Lung (tissue), 12 donors: ENCODE measurements around the gene SLC25A14. TPM values are rescaled to one million over a fixed set of nuclear protein-coding genes. Genes with fewer than 3 reads are reported as not detected.
"Not testable (repeated sequence)": the region's sequence is repeated elsewhere in the genome, so short reads cannot be mapped to it uniquely, and the experiment has no call there.

ENCODE experiments used
- ATAC-seq: fragments of 200-7000 bp; cut with Tn5 transposase; one replicate; pipeline ENCODE4 v1.9.1; 2020; ENCODE audit warnings: moderate number of reproducible peaks; ENCODE audit not compliant: insufficient read depth, low FRiP score
- DNase-seq, 3 donors: peaks; one replicate each; pipeline ENCODE4 v3.0.0-alpha.2; 2013 to 2017
- H3K27ac ChIP-seq, 2 donors: one replicate each; pipeline ENCODE4 v1.5.1; 2013; ENCODE audit warnings: mild to moderate bottlenecking in 2 of 2, moderate library complexity in 2 of 2, control low read depth in 1 of 2, inconsistent platforms in 1 of 2, low read depth in 1 of 2, low read length in 1 of 2
- H3K27me3 ChIP-seq, 3 donors: one replicate each; pipeline ENCODE4 v1.5.1; 2013; ENCODE audit warnings: low read length in 2 of 3; ENCODE audit not compliant: control insufficient read depth in 3 of 3, insufficient read depth in 3 of 3
- H3K36me3 ChIP-seq, 4 donors: one replicate each; pipeline ENCODE4 v1.5.1; 2013; ENCODE audit warnings: low read length in 4 of 4, mild to moderate bottlenecking in 1 of 4, moderate library complexity in 1 of 4; ENCODE audit not compliant: control insufficient read depth in 4 of 4, insufficient read depth in 4 of 4
- H3K4me1 ChIP-seq, 5 donors: one replicate each; pipeline ENCODE4 v1.5.1; 2013; ENCODE audit warnings: low read length in 5 of 5, mild to moderate bottlenecking in 2 of 5, moderate library complexity in 1 of 5; ENCODE audit not compliant: control insufficient read depth in 5 of 5, insufficient read depth in 5 of 5
- H3K4me3 ChIP-seq: one replicate; pipeline ENCODE4 v1.5.1; 2013; ENCODE audit warnings: mild to moderate bottlenecking, control low read depth, moderate library complexity
- H3K9ac ChIP-seq, 2 donors: one replicate each; pipeline ENCODE4 v1.5.1; 2013; ENCODE audit warnings: low read length in 2 of 2, control low read depth in 1 of 2; ENCODE audit not compliant: insufficient read depth in 1 of 2
- H3K9me3 ChIP-seq, 4 donors: one replicate each; pipeline ENCODE4 v1.5.1; 2013; ENCODE audit warnings: low read length in 3 of 4, mild to moderate bottlenecking in 1 of 4, moderate library complexity in 1 of 4; ENCODE audit not compliant: control insufficient read depth in 4 of 4, insufficient read depth in 3 of 4
- WGBS, 2 donors: extraction: QIAGEN DNeasy Blood & Tissue Kit; methylation state at CpG; one replicate each; pipeline ENCODE4 v1.1.7; 2013; 5-methylcytosine and 5-hydroxymethylcytosine counted together
- polyA plus RNA-seq, 2 donors: library from polyadenylated mRNA; stranded (reverse); fragments of 200-250 nt; gene quantifications; one replicate each; pipeline ENCODE4 v1.2.1, GENCODE V29; 2013
- total RNA-seq, 2 donors: library from RNA; depleted of rRNA in 1 of 2; stranded (reverse); fragments of >200 nt in 1 of 2; gene quantifications; one replicate each; pipeline ENCODE4 v1.2.1, GENCODE V29; 2014 to 2021
- TF ChIP-seq, protein P1 (sequence below): IDR thresholded peaks from 2 replicates; pipeline ENCODE4 v1.5.1; 2012; ENCODE audit warnings: mild to moderate bottlenecking; ENCODE audit errors: control extremely low read depth, extremely low read depth
- donor health status: control.
- donor health status: control.
- donor health status: Bipolar disorder and iron deficiency.
- donor health status: healthy.
- donor health status: DM: yes; HTN: yes; CAD: no.

Gene SLC25A14
- total and polyA plus RNA-seq, 4 donors, result 8.7 to 25.5 (median 14.9) TPM

DNA sequence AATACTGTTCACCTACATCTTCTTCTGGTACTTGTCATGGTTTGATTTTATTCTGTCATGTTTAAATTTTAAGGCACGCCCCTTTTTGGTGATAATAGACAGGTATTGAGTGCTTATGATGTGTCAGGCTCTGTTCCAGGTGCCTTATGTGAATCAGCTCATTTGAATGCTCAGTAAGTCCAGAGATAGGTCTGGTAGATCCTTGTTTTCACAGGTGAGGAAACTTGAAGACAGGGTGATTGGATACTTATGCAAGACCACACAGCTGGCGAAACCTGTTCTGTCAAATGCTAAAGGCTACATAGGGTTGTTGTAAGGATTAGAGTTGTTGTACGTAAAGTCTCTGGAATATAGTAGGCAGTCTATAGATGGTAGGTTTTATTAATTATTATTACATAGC is 9.6 kb upstream of the SLC25A14 start:
- H3K4me1 ChIP-seq, result no peaks in the 10 kb centered on the region
- 72 to 89% methylated on average over 3 of the region's 3 CpGs for WGBS, 2 donors
- TF ChIP-seq, protein P1, sequence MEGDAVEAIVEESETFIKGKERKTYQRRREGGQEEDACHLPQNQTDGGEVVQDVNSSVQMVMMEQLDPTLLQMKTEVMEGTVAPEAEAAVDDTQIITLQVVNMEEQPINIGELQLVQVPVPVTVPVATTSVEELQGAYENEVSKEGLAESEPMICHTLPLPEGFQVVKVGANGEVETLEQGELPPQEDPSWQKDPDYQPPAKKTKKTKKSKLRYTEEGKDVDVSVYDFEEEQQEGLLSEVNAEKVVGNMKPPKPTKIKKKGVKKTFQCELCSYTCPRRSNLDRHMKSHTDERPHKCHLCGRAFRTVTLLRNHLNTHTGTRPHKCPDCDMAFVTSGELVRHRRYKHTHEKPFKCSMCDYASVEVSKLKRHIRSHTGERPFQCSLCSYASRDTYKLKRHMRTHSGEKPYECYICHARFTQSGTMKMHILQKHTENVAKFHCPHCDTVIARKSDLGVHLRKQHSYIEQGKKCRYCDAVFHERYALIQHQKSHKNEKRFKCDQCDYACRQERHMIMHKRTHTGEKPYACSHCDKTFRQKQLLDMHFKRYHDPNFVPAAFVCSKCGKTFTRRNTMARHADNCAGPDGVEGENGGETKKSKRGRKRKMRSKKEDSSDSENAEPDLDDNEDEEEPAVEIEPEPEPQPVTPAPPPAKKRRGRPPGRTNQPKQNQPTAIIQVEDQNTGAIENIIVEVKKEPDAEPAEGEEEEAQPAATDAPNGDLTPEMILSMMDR, result no peak
- DNase-seq, result peak in 1 of 3 donors; percentile 3
- ATAC-seq, result no peak
- H3K9me3 ChIP-seq, result no peaks in the 10 kb centered on the region
- H3K4me3 ChIP-seq, result no peak overlapping the region
- no peak overlapping the region for H3K27ac ChIP-seq
- no peak overlapping the region for H3K9ac ChIP-seq
- peaks cover 0 to 10% (median 7%) of the 10 kb centered on the region in 3 donors for H3K27me3 ChIP-seq
- no peaks in the 10 kb centered on the region for H3K36me3 ChIP-seq

DNA sequence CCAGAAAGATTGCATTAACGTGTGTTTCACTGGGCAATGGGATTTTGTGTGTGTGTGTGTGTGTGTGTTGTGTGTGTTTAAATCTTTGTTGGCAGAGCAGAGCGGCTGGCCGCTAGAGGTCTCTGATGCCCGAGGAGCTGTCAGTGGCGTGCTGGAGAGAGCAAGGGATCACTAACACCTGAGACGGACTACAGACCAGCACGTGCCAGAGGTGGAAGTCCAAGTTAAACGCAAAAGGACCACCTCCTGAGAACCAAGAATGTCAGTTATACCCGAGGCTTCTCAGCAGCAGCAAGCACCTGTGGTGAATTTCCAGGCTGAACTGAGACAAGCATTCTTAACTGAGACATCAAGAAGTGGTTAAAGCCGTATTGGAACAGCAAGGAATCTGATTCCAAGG is 9.0 kb upstream of the SLC25A14 start:
- WGBS, 2 donors, result 9 to 11% methylated on average over 9 to 10 of the region's 10 CpGs
- TF ChIP-seq, protein P1, result no peak
- peak; percentile 9 to 39 (median 35) for DNase-seq
- Histone ChIP-seq H3K27me3 (peaks cover 0 to 8% (median 5%) of the 10 kb centered on the region in 3 donors), H3K4me3 (no peak overlapping the region), H3K27ac (no peak overlapping the region), H3K9me3 (no peaks in the 10 kb centered on the region), H3K36me3 (no peaks in the 10 kb centered on the region), H3K4me1 (no peaks in the 10 kb centered on the region), H3K9ac (no peak overlapping the region)
- ATAC-seq, result no peak

DNA sequence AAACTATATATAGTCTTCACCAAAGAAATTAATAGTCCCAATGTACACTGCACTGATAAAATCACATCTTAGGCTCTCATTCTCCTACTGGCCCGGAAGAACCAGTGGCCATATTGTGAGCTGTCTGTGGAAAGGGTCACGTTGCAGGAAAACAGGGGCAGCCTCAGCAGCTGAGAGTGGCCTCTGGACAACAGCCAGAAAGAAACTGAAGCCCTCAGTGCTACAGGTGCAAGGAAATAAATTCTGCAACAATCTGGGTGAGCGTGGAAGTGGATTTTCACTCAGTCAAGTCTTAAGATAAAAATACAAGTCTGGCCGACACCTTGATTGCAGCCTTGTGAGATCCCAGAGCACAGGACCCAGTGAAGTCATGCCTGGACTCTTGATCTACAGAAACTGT is 3.2 kb upstream of the SLC25A14 start:
- 58 to 78% methylated on average over 4 of the region's 4 CpGs for WGBS, 2 donors
- Histone ChIP-seq H3K9ac (no peak overlapping the region), H3K4me1 (no peaks in the 10 kb centered on the region)

DNA sequence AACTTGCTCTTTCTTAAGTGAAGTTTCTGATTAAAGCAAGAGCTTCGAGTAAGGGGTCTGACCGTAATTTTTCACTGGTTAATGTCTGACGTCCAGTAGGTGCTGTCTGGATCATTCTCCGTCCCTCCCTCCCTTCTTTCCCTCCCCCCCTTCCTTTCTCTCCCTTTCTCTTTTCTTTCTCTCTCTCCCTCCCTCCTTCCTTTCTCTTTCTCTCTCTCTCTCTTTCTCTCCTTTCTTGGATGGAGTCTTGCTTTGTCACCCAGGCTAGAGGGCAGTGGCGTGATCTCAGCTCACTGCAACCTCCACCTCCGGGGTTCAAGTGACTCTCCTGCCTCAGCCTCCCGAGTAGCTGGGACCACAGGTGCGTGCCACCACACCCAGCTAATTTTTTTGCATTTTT is 850 bp upstream of the SLC25A14 start:
- not testable (repeated sequence) for H3K27me3 ChIP-seq, H3K27ac ChIP-seq, H3K36me3 ChIP-seq, H3K4me1 ChIP-seq, H3K4me3 ChIP-seq, ATAC-seq, DNase-seq, H3K9me3 ChIP-seq, H3K9ac ChIP-seq
- 71 to 79% methylated on average over 8 of the region's 8 CpGs for WGBS, 2 donors

More for the DNA sequence above, 3.2 kb upstream of the SLC25A14 start:
- H3K4me3 ChIP-seq, result no peak overlapping the region
- no peak overlapping the region for H3K27ac ChIP-seq
- H3K9me3 ChIP-seq, result no peaks in the 10 kb centered on the region
- ATAC-seq (no peak), DNase-seq (no peak)
- TF ChIP-seq, protein P1, result no peak
- H3K27me3 ChIP-seq, result peaks cover 0 to 2% (median 0%) of the 10 kb centered on the region in 3 donors
- H3K36me3 ChIP-seq, result no peaks in the 10 kb centered on the region
